Measurements from ENCODE around the gene C5orf34. TPM values are rescaled to one million over a fixed set of nuclear protein-coding genes. Genes with fewer than 3 reads are reported as not detected.

C5orf34 gene
- total RNA-seq, 1 experiment from 2014 or later = 16.3 TPM

DNA sequence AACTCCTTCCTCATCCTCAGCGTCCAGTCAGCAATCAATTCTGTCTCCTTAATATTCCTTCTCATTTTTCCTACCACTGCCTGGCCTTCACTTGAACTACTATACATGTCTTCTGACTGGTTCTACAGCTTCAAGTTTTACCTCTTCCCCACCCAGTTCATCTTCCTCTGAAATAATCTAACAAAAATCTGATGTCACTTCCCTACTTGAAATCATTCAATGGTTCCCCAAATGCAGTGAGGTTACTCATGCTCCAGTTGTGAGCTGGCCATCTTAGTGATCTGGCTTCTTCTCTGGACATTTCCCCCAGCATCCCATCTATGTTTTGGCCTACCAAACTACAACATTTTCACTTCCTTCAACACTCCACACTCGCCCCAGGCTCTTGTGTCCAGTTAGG is 16.4 kb downstream of the C5orf34 start:
- POLR2A ChIA-PET (ENCODE audit: unreplicated experiment) = no interaction called here
- Histone ChIP-seq H3K4me2 (ENCODE audit: low read length) (no peak overlapping the region), H3K4me3 (ENCODE audit: low read length) (no peak overlapping the region), H3K36me3 (ENCODE audit: low read depth, low read length) (peaks cover 15% of the 10 kb centered on the region; the same call in 1 of the 2 replicates), H2AFZ (ENCODE audit: low read length) (no peak overlapping the region), H3K9ac (ENCODE audit: low read length) (no peak overlapping the region), H3K9me3 (ENCODE audit: low read length) (no peaks in the 10 kb centered on the region), H3K79me2 (ENCODE audit: low read length) (no peaks in the 10 kb centered on the region), H3K9me2 (replicated peaks; ENCODE audit: low read length) (no peaks in the 10 kb centered on the region), H3K27ac (ENCODE audit: low read length) (no peak overlapping the region), H3K4me1 (ENCODE audit: insufficient read depth, low read length) (no peaks in the 10 kb centered on the region), H3K27me3 (ENCODE audit: low read length) (no peaks in the 10 kb centered on the region), H3F3A (ENCODE audit: low read length, unreplicated experiment) (no peaks in the 10 kb centered on the region), H4K20me1 (ENCODE audit: low read length) (no peaks in the 10 kb centered on the region)
- ATAC-seq = no peak
- intact Hi-C loops (cut with micrococcal nuclease) = no loop called here
- CTCF ChIA-PET = no interaction called here
- DNase-seq = no peak
- no TSS peak for BruUV-seq (replicated peaks)
- TF ChIP-seq EZH2 (IDR thresholded peaks at IDR 0.05; ENCODE audit: low read length, unreplicated experiment) (no peak), EZH2phosphoT487 (IDR thresholded peaks at IDR 0.05; ENCODE audit: borderline replicate concordance, low read length) (no peak)
- TF ChIP-seq, protein P1, sequence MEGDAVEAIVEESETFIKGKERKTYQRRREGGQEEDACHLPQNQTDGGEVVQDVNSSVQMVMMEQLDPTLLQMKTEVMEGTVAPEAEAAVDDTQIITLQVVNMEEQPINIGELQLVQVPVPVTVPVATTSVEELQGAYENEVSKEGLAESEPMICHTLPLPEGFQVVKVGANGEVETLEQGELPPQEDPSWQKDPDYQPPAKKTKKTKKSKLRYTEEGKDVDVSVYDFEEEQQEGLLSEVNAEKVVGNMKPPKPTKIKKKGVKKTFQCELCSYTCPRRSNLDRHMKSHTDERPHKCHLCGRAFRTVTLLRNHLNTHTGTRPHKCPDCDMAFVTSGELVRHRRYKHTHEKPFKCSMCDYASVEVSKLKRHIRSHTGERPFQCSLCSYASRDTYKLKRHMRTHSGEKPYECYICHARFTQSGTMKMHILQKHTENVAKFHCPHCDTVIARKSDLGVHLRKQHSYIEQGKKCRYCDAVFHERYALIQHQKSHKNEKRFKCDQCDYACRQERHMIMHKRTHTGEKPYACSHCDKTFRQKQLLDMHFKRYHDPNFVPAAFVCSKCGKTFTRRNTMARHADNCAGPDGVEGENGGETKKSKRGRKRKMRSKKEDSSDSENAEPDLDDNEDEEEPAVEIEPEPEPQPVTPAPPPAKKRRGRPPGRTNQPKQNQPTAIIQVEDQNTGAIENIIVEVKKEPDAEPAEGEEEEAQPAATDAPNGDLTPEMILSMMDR (conservative IDR thresholded peaks at IDR 0.05; ENCODE audit: low read depth, low read length) = no peak

- no peak overlapping the region for H2AFZ ChIP-seq (ENCODE audit: low read length)
- H3K4me1 ChIP-seq (ENCODE audit: insufficient read depth, low read length) = no peaks in the 10 kb centered on the region
- no peak overlapping the region for H3K9ac ChIP-seq (ENCODE audit: low read length)
- H3K79me2 ChIP-seq (ENCODE audit: low read length) = no peaks in the 10 kb centered on the region
- no TSS peak for BruUV-seq (replicated peaks)
- TF ChIP-seq EZH2 (IDR thresholded peaks at IDR 0.05; ENCODE audit: low read length, unreplicated experiment) = no peak
- TF ChIP-seq EZH2phosphoT487 (IDR thresholded peaks at IDR 0.05; ENCODE audit: borderline replicate concordance, low read length) = no peak
- TF ChIP-seq, protein P1 (conservative IDR thresholded peaks at IDR 0.05; ENCODE audit: low read depth, low read length) = no peak
- H3K4me3 ChIP-seq (ENCODE audit: low read length) = no peak overlapping the region
- ChIA-PET CTCF (interaction anchor here (0.6 kb wide), 1 partner anchor 12 kb away, joined by 3 read pairs; no protein-coding TSS in a partner anchor), POLR2A (ENCODE audit: unreplicated experiment) (no interaction called here)
- no peak overlapping the region for H3K27ac ChIP-seq (ENCODE audit: low read length)
- H3K9me2 ChIP-seq (replicated peaks; ENCODE audit: low read length) = no peaks in the 10 kb centered on the region
- ATAC-seq (no peak), DNase-seq (no peak)
- peaks cover 11% of the 10 kb centered on the region; the same call in 1 of the 2 replicates for H3K36me3 ChIP-seq (ENCODE audit: low read depth, low read length)
- H3F3A ChIP-seq (ENCODE audit: low read length, unreplicated experiment) = no peaks in the 10 kb centered on the region
- no peak overlapping the region for H3K4me2 ChIP-seq (ENCODE audit: low read length)
- no peaks in the 10 kb centered on the region for H3K27me3 ChIP-seq (ENCODE audit: low read length)
- no peaks in the 10 kb centered on the region for H4K20me1 ChIP-seq (ENCODE audit: low read length)
- intact Hi-C loops (cut with micrococcal nuclease) = no loop called here
- H3K9me3 ChIP-seq (ENCODE audit: low read length) = no peaks in the 10 kb centered on the region
Measured at GRCh38 chr5:43497311-43498104, 17.4 kb downstream of the C5orf34 start.

DNA sequence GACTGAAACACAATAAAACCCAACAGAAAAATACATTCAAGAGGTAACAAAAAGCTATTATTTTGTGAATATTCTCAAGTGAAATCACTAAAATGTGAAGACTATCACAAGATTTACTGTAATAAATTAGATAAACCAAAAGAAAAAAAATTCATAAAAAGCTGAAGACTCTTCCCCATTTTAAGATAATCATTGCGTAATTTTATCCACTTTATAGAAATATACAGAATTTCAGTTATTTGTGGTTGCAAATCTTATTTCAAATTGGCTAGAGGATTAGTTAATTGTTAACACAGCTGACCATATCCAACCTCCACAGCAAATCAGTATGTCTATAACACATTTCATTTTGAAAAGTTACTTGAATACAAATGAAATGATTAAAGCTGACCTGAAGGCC is 23.6 kb downstream of the C5orf34 start:
- Histone ChIP-seq H4K20me1 (ENCODE audit: low read length) (no peaks in the 10 kb centered on the region), H3K27me3 (ENCODE audit: low read length) (no peaks in the 10 kb centered on the region), H3K79me2 (ENCODE audit: low read length) (no peaks in the 10 kb centered on the region), H3K36me3 (ENCODE audit: low read depth, low read length) (peaks cover 24% of the 10 kb centered on the region; the same call in 1 of the 2 replicates), H3K9ac (ENCODE audit: low read length) (no peak overlapping the region), H3K4me1 (ENCODE audit: insufficient read depth, low read length) (no peaks in the 10 kb centered on the region), H3K4me2 (ENCODE audit: low read length) (no peak overlapping the region), H3K4me3 (ENCODE audit: low read length) (no peak overlapping the region), H2AFZ (ENCODE audit: low read length) (no peak overlapping the region), H3F3A (ENCODE audit: low read length, unreplicated experiment) (no peaks in the 10 kb centered on the region), H3K9me2 (replicated peaks; ENCODE audit: low read length) (no peaks in the 10 kb centered on the region), H3K27ac (ENCODE audit: low read length) (no peak overlapping the region), H3K9me3 (ENCODE audit: low read length) (no peaks in the 10 kb centered on the region)
- ATAC-seq (no peak), DNase-seq (no peak)
- ChIA-PET CTCF (no interaction called here), POLR2A (ENCODE audit: unreplicated experiment) (no interaction called here)
- BruUV-seq (replicated peaks) = no TSS peak
- TF ChIP-seq, protein P1 (conservative IDR thresholded peaks at IDR 0.05; ENCODE audit: low read depth, low read length) = no peak
- TF ChIP-seq EZH2phosphoT487 (IDR thresholded peaks at IDR 0.05; ENCODE audit: borderline replicate concordance, low read length) (no peak), EZH2 (IDR thresholded peaks at IDR 0.05; ENCODE audit: low read length, unreplicated experiment) (no peak)
- intact Hi-C loops (cut with micrococcal nuclease) = no loop called here

Measured in PC-3 (cell line).